Activated T-cell treated with anti-CD3 and anti-CD28 coated beads, Interleukin-2, amount 50 U/mL, for 24 hours (primary cell): Measurements from ENCODE around the gene PRPF31.

Source experiments
- DNase-seq: peaks from one replicate; pipeline ENCODE4 v3.0.0-alpha.2; 2020
- H3K27ac Mint-ChIP-seq: 2 replicates; pipeline ENCODE4 v1.8.0; 2020; ENCODE audit warnings: mild to moderate bottlenecking, mixed read lengths
- H3K27me3 Mint-ChIP-seq: 2 replicates; pipeline ENCODE4 v1.8.0; 2020; ENCODE audit warnings: mixed read lengths
- H3K36me3 Mint-ChIP-seq: 2 replicates; pipeline ENCODE4 v1.8.0; 2020; ENCODE audit warnings: low read depth, mixed read lengths
- H3K4me1 Mint-ChIP-seq: 2 replicates; pipeline ENCODE4 v1.8.0; 2020; ENCODE audit warnings: low read depth, mixed read lengths
- H3K4me3 Mint-ChIP-seq: 2 replicates; pipeline ENCODE4 v1.8.0; 2020; ENCODE audit warnings: mild to moderate bottlenecking, moderate library complexity, mixed read lengths
- H3K9me3 Mint-ChIP-seq: 2 replicates; pipeline ENCODE4 v1.8.0; 2020; ENCODE audit warnings: mixed read lengths

Gene PRPF31

DNA sequence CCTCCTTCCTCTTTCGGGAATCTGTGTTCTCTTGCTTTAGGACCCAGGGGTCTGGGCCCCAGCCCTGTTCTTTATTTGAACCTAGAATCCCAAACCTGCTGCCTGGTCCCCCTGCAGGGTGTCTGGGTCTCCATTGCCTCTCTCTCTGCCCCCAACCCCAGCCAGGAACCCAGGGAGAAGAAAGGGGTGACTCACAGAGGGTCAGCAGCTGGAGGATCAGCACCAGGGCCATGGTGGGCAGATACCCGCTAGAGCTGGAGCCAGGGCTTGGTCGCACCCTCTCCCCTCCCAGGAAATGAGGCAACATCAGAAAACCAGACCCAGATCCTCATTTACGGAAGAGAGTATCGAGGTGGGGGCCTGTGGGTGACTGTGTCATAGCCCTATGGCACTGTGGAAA lies 15.0 kb upstream of the PRPF31 start, which contains the start of gene OSCAR:
TSS of gene OSCAR (minus strand) at position 243 of the 400 bp plus-strand sequence. CDS start at position 232, 11 bp downstream.
- Mint-ChIP-seq H3K9me3 (no peaks in the 10 kb centered on the region), H3K4me1 (peaks cover 33% of the 10 kb centered on the region), H3K4me3 (peak within 1 kb of the TSS; percentile 99), H3K36me3 (peaks cover 23% of the 10 kb centered on the region), H3K27me3 (no peaks in the 10 kb centered on the region), H3K27ac (peak within 1 kb of the TSS; percentile 42)
- no peak for DNase-seq

- peak within 1 kb of the TSS; percentile 98 for H3K27ac Mint-ChIP-seq
- no peaks in the 10 kb centered on the region for H3K9me3 Mint-ChIP-seq
- H3K36me3 Mint-ChIP-seq = peaks cover 43% of the 10 kb centered on the region
- H3K4me3 Mint-ChIP-seq = peak within 1 kb of the TSS; percentile 99
- peak; percentile 96 for DNase-seq
- peaks cover 32% of the 10 kb centered on the region for H3K4me1 Mint-ChIP-seq
- H3K27me3 Mint-ChIP-seq = no peaks in the 10 kb centered on the region
These were observed 13.0 kb upstream of the PRPF31 start, which contains the start of gene NDUFA3 for GRCh38 chr19:54102421-54103169. TSS of gene NDUFA3 (plus strand) at chr19:54102855. CDS start at chr19:54102879, 24 bp downstream.

- Mint-ChIP-seq H3K27ac (peak overlapping the region; percentile 59), H3K4me1 (peaks cover 32% of the 10 kb centered on the region), H3K9me3 (no peaks in the 10 kb centered on the region), H3K36me3 (peaks cover 68% of the 10 kb centered on the region), H3K27me3 (no peaks in the 10 kb centered on the region), H3K4me3 (peak overlapping the region; percentile 99)
- peak; percentile 16 for DNase-seq
These were observed 10.4 kb upstream of the PRPF31 start for GRCh38 chr19:54104998-54105715.

DNA sequence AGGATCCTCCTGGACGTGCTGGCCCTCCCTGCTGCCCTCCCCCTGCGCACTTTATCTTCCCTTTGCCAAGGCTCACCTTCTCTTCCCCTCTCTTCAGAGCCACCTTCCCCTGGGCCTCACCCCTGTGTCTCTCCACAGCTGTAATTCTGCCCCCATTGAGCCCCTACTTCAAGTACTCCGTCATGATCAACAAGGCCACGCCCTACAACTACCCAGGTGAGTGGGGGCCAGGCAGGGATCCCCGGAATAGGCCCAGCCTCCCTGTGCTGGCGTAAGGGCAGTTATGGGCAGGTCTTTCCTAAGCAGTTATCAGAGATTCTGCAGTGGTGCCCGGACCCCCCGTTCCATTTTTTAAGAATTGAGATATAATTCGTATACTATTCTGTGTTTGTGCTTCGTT lies 9.8 kb upstream of the PRPF31 start:
- Mint-ChIP-seq H3K36me3 (peaks cover 74% of the 10 kb centered on the region), H3K4me1 (peaks cover 33% of the 10 kb centered on the region), H3K27me3 (no peaks in the 10 kb centered on the region), H3K9me3 (no peaks in the 10 kb centered on the region), H3K4me3 (no peak overlapping the region), H3K27ac (peak overlapping the region; percentile 59)
- no peak for DNase-seq

DNA sequence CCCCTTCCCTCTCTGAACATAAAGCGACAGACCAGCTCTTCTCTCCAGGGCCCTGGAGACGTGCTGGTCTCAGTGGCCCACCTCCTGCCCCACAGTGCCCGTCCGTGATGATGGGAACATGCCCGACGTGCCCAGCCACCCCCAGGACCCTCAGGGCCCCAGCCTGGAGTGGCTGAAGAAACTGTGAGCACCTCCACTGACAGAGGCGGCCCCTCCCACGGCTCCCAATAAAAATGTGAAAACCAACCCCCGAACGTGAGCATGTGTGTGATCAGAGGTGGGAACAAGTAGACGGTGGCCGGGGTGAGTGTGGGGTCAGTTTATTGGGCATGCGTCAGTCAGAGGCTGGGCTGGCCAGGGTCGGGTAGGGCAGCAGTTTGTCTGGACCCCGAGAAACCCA lies 8.8 kb upstream of the PRPF31 start:
- no peak overlapping the region for H3K4me3 Mint-ChIP-seq
- H3K27me3 Mint-ChIP-seq = no peaks in the 10 kb centered on the region
- peak overlapping the region; percentile 61 for H3K27ac Mint-ChIP-seq
- H3K9me3 Mint-ChIP-seq = no peaks in the 10 kb centered on the region
- H3K4me1 Mint-ChIP-seq = peaks cover 31% of the 10 kb centered on the region
- H3K36me3 Mint-ChIP-seq = peaks cover 80% of the 10 kb centered on the region
- DNase-seq = no peak

DNA sequence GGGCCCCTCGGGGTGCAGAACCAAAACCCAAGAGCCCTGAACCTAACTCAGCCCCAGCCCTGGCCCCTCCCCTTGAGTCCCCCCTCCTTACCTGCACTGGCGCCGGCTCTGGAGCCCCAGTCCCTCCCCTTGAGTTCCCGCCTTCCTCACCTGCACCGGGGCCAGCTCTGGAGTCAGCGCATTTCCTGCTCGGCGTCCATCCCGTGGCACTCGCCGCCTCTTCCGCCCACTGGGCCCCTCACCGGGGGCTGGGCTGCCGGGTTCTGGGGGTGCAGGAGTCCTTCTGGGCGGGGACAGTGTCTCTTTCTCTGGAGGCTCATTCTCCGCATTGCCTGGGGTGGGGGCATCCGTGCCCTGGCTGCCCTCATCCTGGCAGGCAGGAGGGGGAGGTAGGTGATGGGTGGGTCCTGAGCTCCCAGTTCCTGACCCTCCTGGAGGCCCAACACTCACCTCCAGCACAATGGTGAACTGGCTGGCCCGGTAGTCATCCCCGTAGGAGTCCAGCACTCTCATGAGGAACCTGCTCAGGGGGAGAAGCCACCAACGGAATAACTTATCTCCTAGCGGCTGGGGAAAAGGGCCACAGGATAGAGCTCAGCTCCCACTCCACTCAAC lies 7.6 kb upstream of the PRPF31 start:
- H3K4me1 Mint-ChIP-seq = peaks cover 25% of the 10 kb centered on the region
- no peaks in the 10 kb centered on the region for H3K27me3 Mint-ChIP-seq
- no peak overlapping the region for H3K27ac Mint-ChIP-seq
- H3K36me3 Mint-ChIP-seq = peaks cover 87% of the 10 kb centered on the region
- no peaks in the 10 kb centered on the region for H3K9me3 Mint-ChIP-seq
- no peak for DNase-seq
- no peak overlapping the region for H3K4me3 Mint-ChIP-seq

DNA sequence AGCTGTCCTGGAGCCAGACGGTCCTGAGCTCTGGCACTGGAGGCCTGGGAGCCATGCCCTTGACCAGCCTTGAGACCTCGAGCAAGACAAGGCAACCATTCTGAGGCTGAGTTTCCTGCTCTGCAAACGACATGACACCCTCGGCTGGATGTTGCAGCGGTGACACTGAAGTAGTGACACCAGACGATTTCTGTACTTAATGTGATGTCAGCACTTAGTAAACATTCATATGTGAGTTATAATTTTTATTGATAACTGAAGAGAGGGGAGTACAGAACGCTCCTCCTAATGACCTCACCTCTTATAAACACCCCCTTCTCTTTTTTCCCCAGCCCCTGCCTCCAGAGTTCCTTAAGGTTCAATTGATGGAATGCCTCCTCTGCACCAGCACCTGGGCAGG lies 7.1 kb upstream of the PRPF31 start:
- no peak for DNase-seq
- no peak overlapping the region for H3K4me3 Mint-ChIP-seq
- H3K9me3 Mint-ChIP-seq = no peaks in the 10 kb centered on the region
- H3K27me3 Mint-ChIP-seq = no peaks in the 10 kb centered on the region
- H3K27ac Mint-ChIP-seq = no peak overlapping the region
- H3K36me3 Mint-ChIP-seq = peaks cover 87% of the 10 kb centered on the region
- peaks cover 22% of the 10 kb centered on the region for H3K4me1 Mint-ChIP-seq

DNA sequence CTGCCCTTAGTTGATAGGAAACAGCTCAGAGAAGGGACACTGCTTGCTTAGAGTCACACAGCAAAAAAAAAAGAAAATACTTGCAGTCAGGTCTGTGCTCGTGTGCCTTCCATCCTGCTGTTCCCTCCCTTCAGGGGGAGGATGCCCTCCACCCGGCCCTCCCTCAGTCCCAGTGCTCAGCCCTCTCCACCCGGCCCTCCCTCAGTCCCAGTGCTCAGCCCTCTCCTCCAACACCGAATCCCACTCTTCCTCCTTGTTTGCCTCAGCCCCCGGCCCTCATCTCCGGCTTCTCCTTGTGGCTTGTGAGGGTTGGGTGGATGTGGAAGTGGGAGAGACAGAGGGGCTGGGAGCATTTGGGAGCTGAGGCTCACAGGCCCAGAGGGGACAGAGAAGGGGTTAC lies 5.9 kb upstream of the PRPF31 start:
- no peak for DNase-seq
- H3K4me1 Mint-ChIP-seq = peaks cover 26% of the 10 kb centered on the region
- no peaks in the 10 kb centered on the region for H3K27me3 Mint-ChIP-seq
- H3K36me3 Mint-ChIP-seq = peaks cover 93% of the 10 kb centered on the region
- H3K9me3 Mint-ChIP-seq = no peaks in the 10 kb centered on the region
- no peak overlapping the region for H3K4me3 Mint-ChIP-seq
- H3K27ac Mint-ChIP-seq = no peak overlapping the region

DNA sequence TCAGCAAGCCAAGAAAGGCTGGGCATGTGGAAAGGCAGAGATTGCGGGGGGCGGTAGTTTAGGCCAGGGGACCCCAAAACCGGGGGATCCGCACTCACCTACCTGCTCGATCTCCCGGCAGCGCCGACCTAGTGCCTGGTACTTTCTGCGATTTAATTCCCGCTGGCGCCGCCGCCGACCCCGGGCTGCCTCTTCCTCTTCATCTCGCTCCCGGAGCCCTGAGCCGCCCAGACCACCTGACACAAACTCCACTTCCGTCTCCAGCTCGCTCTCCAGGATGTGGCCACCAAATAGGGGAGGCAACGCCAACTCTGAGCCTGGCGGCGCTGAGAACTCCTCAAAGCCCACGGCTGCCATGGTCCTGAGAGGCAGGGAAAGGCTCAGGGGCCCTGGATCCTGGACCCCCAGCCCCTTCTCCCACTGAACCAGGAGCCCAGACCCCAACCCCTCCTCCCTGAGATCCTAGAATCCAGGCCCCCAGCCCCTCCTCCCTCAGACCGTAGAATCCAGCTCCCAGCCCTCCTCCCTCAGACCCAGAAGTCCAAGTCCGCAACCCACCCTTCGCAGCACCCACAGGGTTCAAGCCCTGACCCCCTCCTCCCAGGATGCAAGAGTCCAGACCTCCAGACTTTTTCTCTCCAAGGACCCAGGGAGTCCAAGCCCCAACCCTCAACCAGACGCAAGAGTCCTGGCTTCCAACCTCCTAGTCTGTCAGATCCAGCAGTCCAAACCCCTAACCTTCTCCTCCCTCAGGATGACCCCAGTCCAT lies 1.0 kb upstream of the PRPF31 start:
- Mint-ChIP-seq H3K36me3 (peaks cover 85% of the 10 kb centered on the region), H3K27me3 (no peaks in the 10 kb centered on the region), H3K4me3 (peak overlapping the region; percentile 91), H3K4me1 (peaks cover 33% of the 10 kb centered on the region), H3K27ac (peak overlapping the region; percentile 99), H3K9me3 (no peaks in the 10 kb centered on the region)
- peak; percentile 52 for DNase-seq

DNA sequence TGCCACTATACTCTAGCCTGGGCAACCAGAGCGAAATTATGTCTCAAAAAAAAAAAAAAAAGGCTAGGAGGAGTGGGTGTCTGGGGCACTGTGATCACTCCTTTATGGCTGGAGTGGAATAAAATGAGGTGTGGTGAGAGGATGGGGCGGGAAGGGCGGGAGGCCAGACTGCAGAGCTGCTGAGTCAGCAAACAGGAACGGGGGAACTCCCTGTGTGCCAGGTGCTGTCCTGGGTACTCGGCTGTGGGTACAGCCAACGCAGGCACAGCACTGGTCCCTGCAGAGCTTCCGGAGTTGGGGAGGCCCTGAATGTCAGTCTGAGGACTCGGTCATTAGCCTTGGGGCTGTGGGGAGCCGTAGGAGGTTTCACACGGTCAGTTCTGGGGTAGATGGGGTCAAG lies 5.7 kb downstream of the PRPF31 start:
- no peak for DNase-seq
- H3K36me3 Mint-ChIP-seq = peaks cover 93% of the 10 kb centered on the region
- H3K27me3 Mint-ChIP-seq = no peaks in the 10 kb centered on the region
- peaks cover 12% of the 10 kb centered on the region for H3K4me1 Mint-ChIP-seq
- H3K27ac Mint-ChIP-seq = no peak overlapping the region
- H3K4me3 Mint-ChIP-seq = no peak overlapping the region
- H3K9me3 Mint-ChIP-seq = no peaks in the 10 kb centered on the region

DNA sequence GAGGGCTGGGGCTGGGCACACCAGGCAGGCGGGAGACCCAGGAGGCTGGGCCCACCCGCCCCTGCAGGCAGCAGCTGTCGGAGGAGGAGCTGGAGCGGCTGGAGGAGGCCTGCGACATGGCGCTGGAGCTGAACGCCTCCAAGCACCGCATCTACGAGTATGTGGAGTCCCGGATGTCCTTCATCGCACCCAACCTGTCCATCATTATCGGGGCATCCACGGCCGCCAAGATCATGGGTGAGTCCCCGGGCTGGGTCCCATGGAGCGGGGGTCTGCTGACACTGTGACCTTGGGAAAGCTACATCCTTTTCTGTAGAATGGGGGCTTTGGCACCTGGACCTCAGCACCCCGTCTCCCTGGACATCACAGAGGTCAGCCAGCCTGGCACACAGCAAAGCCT lies 8.1 kb downstream of the PRPF31 start:
- Mint-ChIP-seq H3K27ac (no peak overlapping the region), H3K4me1 (no peaks in the 10 kb centered on the region), H3K27me3 (no peaks in the 10 kb centered on the region), H3K9me3 (no peaks in the 10 kb centered on the region), H3K4me3 (no peak overlapping the region), H3K36me3 (peaks cover 94% of the 10 kb centered on the region)
- no peak for DNase-seq

DNA sequence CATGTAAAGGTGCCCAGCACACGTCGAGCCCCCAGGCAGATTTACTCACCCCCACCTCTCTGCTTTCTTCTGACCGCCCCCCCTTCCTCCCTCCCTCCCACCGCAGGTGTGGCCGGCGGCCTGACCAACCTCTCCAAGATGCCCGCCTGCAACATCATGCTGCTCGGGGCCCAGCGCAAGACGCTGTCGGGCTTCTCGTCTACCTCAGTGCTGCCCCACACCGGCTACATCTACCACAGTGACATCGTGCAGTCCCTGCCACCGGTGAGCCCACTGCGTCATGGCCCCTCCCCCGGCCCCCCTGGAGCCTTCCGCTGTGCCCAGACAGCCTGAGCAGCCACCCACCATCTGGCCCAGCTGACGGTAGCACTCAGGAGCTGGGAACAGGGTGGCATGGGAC lies 8.8 kb downstream of the PRPF31 start:
- H3K4me3 Mint-ChIP-seq = no peak overlapping the region
- H3K27ac Mint-ChIP-seq = no peak overlapping the region
- no peak for DNase-seq
- no peaks in the 10 kb centered on the region for H3K27me3 Mint-ChIP-seq
- H3K4me1 Mint-ChIP-seq = no peaks in the 10 kb centered on the region
- no peaks in the 10 kb centered on the region for H3K9me3 Mint-ChIP-seq
- peaks cover 95% of the 10 kb centered on the region for H3K36me3 Mint-ChIP-seq

GRCh38 chr19:54125713-54126112 lies 10.2 kb downstream of the PRPF31 start:
- H3K9me3 Mint-ChIP-seq = no peaks in the 10 kb centered on the region
- H3K36me3 Mint-ChIP-seq = peaks cover 88% of the 10 kb centered on the region
- H3K27me3 Mint-ChIP-seq = no peaks in the 10 kb centered on the region
- DNase-seq = no peak
- H3K27ac Mint-ChIP-seq = no peak overlapping the region
- no peak overlapping the region for H3K4me3 Mint-ChIP-seq
- H3K4me1 Mint-ChIP-seq = no peaks in the 10 kb centered on the region

GRCh38 chr19:54127688-54128440 lies 12.3 kb downstream of the PRPF31 start:
- no peaks in the 10 kb centered on the region for H3K9me3 Mint-ChIP-seq
- DNase-seq = no peak
- H3K27ac Mint-ChIP-seq = no peak overlapping the region
- no peak overlapping the region for H3K4me3 Mint-ChIP-seq
- no peaks in the 10 kb centered on the region for H3K4me1 Mint-ChIP-seq
- H3K27me3 Mint-ChIP-seq = no peaks in the 10 kb centered on the region
- peaks cover 81% of the 10 kb centered on the region for H3K36me3 Mint-ChIP-seq
